GM18498 (cell line): Measurements from ENCODE around the gene NPAS3.

Experiments used
- ATAC-seq: cut with Tn5 transposase; IDR thresholded peaks from one replicate; pipeline ENCODE4 v1.9.1; 2021; ENCODE audit warnings: mild to moderate bottlenecking, moderate library complexity; ENCODE audit not compliant: unreplicated experiment

Gene NPAS3

DNA sequence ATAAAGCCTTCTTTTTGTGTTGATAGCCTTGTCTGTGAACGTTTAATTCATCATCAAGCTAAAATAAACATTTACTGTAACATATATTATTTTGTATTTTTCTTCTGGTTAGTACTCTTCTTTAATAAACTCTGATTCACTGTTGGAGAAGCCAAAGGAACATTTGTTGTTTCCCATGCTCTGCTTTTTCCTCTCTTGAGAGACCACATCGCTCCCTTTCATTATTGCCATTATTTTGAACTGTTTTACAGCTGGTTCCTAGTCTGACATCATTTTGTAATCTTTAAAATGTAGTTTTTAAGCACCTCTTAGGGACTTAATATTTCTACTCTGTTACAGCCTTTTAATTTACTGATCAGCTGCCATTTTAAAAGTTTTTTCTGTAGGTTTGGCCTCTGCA is 301.8 kb downstream of the NPAS3 start:
- ATAC-seq: no peak

DNA sequence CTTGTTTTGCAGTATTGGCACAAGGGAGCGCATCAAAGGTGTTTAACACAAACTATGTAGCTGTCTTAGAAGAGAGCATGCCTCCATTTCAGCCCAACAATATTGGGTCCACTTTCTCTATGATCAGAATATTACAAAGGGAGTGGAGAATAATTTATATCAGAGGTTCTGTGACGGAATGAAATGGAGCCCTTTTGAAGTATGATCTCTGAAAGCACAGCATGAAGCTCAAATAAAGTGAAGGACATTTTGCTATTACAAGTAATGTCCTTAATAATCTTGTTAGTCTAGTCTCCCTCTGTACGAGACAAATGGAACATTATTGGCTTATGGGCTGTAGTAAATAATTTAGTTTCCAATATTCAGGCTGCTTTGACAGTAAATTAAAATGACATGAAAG is 302.7 kb downstream of the NPAS3 start:
- ATAC-seq: no peak

DNA sequence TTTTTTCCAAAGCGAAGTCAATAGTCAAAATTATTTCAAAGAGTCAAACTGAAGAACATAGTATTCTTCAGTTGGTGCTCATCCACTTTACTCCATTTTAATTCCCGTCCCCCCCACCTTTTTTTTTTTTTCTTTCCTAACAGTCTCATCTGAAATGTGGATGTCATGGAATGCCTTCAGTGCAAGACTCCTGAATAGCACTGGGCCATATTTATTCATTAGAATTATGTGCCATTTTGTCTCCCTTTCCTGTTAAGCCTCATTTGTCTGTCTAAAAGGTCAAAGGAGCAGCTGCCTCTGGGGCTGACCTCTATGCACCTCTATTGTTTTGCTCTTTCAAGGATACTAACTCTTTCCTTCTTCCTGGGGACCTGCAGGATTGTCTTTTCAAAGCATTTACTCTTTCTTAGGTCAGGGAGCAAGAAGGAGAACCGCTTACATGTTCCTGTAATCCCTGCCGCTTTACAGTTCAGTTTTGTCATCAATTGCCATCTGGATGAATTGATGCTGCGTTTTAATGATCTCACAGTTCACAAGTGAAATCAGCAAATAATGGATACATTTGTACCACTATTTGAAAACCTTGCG is 310.6 kb downstream of the NPAS3 start:
- no peak for ATAC-seq

DNA sequence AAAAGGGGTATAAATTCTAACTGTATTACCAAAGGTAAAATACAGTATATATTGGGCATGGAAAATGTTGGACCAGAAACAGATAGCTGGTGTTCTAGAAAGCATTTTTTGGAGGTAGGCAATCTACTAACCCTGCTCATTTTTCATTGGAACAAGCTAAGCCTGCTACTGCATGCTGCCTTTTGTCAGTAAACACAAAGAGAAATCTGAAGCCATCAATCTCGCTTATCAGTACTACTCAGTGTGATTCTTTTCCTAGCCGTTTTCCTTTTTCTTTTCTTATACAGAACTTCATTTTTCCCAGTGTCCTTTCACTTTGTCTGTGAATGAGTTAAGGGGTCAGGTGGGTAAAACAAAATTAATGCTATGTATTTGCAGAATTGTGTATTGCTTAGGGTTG is 312.3 kb downstream of the NPAS3 start:
- no peak for ATAC-seq

DNA sequence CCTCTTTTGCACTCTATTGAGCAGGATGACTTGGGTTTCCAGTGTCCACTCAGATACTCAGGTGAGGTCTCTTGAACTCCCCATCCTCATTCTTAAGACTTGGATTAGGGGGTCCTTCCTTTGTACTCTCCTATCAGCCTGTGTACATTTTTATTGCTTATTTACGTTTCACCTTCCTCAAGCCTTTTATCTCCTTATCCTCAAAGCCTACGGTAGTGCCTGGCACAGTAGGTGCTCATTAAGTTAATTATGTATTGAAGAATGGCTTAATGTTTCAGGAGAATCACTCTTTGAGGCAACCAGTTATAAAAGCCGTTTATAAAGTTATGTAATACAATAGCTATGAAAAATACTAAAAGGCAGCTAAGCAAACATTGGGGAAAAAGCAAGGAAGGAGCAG is 315.7 kb downstream of the NPAS3 start:
- no peak for ATAC-seq

DNA sequence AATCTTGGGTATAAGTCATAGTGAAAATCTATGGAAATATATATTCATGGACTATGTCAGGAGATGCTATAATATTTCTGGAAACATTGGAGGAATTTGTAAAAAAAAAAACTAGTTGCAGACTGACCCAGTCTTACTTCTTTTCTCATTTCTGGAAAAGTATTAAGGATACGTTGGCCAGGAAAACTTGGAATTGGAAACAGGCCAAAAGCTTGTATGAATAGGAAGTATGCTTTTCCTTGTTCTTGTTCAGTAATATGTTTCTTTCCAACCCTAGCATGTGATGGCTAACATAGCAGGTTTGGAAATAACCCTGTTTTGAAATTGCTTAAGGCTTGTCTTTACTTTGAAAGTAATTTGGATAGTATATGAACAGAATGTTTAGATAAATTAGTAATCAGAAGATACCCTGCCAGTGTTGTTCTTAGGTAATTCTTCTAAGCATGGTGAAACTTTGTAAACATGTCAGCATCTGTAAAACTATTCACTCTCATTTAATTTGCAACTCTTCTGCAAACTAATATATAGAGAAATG is 316.2 kb downstream of the NPAS3 start:
- no peak for ATAC-seq

DNA sequence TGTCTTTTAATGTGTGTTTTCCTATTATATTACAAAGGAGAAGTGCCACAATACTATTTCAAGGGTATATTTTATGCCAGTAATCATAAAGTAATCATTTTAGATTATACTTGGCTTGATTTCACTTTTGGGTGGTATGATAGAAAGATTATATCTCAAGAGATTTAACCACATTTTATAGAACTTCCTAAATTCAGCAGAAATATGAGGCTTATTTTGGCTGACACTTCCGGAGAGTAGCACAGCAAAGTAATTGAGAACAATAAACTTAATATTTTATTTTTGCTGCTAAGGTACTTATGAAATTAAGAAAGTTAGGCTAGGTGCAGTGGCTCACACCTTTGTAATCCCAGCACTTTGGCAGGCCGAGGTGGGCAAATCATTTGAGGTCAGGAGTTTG is 319.1 kb downstream of the NPAS3 start:
- ATAC-seq: no peak

DNA sequence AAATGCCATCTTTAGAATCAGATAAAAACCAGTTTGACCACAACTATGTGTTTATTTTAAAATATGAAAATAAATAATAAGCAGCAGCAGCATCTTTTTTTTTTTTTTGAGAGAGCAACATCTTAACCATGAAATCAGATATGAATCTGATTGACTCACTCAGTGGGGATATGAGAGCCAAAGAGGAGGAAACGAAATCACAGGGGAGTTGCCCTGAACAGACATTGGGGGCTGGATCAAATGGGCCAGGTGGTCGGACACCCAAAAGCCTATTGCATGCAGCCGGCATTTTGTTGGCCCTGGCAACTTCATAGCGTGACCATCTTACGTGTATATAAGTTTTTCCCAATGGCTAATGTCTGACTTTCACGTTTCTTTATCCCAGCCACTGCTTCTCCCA is 321.1 kb downstream of the NPAS3 start:
- no peak for ATAC-seq

DNA sequence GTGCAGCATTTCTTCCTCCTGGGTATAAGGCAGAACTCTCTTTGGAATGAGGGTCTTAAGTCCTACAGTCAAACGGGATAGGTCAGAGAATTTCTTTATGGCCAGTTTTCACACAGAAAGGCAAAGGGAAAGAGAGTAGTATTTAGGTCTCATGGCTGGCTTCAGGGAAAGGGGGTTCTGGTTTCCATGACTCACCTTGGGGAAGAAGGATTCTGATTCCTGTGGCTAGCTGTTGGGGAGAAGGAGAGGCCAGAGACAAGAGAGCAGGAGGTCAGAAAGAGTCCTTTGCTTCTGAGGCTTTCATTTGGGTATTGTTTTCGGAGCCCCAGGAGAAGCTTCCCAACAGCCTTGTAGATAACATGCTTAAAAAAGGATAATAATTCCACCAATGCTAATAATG is 332.5 kb downstream of the NPAS3 start:
- ATAC-seq: no peak

DNA sequence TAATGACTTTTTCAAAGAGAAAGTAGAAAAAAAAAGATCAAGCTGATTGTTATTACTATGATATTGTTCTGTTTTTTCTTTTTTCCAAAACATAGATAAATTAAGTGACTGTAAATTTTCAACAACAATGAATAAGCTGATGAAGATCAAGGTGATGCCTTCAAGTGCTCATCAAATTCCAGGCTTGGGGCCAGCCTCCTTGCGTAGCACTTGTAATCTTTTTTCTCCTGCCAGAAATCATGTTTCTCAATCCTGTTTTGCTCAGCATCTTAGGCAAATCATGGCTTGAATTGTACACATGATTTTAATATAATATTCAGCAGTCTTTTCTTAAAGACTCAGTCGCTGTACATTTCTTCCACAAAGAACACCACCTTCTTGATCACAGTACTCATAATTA is 333.2 kb downstream of the NPAS3 start:
- ATAC-seq: no peak

DNA sequence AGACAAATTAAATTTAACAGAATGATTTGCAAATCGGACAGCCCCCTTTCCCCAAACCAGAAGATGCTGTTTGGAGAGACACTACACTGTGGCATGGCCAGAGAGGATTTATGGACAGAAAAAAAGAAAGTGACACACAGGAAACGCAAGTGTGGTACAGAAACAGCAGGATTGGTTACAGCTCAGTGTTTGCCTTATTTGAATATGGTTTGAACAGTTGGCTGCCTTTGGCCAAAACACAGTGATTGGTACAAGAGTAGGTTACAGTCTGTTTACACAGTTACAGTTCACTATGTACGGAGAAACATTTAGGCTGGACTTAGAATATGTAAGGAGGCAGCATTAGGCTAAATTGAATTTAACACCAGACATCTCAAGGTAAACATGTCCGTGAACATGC is 335.3 kb downstream of the NPAS3 start:
- no peak for ATAC-seq

DNA sequence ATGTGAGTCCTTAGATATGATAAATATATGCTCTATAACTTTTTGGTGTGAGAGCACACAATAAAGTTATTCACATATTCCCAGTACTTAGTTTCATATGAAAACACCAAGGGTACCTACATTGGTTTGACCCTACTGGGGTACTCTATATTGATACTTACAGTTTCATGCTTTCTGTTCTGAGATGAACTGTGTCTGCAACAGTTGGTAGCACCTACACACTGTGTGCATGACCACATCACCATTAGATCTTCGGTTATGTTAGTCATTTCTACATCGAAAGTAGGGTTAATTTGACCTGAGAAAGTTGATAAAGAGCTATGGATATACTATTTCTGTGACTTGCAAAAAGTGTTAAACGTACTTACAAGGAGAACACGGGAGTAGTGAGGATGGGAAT is 337.2 kb downstream of the NPAS3 start:
- no peak for ATAC-seq

DNA sequence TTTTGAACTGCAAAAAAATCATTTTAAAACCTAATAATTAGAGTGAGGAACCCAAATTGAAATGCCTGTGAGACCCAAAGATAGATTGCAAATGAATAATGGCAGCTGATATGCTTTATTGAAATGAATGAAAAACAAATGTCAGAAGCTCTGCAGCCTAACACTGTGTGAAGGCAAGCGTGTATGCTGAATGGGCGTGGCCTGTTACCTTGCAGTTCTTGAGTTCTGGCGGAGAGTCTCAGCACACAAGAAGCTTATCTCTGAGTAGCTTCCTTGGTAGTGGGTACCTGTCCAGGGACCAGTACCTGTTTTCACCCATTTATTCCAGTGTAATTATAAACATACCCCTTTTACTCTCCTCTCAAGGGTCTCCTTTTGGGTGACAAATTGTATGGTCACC is 341.2 kb downstream of the NPAS3 start:
- ATAC-seq: no peak

DNA sequence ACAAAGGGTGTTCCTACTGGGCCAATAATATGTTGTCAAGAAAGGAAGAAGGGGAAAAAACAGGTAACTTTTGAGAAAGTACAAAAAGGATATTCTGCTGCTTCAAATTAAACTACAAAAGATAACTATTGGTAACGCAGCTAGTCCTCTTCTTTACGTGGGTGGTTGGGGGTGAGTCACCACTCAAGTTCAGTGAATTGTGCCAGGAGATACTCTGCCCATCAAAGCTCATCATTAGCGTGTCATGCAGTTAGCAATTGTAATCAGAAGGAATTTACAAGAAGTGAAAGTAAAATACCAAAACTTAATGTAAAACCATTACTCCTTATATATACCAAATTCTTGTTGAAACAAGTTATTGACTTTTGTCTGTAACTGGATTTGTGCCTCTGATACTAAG is 342.0 kb downstream of the NPAS3 start:
- no peak for ATAC-seq

DNA sequence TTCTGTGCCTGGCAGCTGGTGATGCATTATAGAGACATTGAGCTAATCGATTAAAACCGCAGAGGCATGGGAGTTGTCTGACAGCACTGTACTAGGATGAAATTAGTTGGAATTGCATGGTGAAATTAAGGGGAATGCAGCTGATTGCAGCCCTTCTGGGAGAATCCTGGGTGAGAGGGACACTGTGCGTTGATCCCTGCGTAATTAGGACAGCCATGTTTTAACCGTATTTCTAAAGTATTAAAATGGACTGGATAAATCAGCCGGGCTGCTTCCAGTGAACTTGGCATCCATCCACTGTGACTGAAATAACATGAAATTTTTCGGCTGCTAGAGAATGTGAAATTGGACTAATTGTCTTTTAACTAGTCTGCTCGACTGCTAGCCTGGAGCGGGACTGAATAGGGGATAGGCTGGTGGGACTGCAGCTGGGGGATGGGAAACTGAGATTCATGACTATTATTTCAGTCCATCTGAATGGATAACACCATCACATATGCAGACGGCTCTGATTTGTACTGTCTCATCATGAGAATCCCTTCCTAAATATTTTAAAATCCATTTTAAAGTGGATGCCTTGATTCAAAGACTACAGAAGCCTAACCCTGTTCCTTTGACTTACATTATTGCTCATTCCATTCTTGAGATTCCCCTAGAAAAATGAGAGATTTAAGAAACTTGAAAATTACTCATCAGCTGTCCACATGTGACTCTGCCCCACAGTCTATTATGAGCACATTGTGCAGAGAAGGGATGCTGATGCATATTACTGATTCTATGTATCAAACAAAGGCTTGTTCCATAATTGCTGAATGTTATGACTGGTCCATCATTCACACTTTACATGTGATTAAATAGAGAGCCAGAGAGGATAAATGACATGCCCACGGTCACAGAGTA is 343.9 kb downstream of the NPAS3 start:
- no peak for ATAC-seq

DNA sequence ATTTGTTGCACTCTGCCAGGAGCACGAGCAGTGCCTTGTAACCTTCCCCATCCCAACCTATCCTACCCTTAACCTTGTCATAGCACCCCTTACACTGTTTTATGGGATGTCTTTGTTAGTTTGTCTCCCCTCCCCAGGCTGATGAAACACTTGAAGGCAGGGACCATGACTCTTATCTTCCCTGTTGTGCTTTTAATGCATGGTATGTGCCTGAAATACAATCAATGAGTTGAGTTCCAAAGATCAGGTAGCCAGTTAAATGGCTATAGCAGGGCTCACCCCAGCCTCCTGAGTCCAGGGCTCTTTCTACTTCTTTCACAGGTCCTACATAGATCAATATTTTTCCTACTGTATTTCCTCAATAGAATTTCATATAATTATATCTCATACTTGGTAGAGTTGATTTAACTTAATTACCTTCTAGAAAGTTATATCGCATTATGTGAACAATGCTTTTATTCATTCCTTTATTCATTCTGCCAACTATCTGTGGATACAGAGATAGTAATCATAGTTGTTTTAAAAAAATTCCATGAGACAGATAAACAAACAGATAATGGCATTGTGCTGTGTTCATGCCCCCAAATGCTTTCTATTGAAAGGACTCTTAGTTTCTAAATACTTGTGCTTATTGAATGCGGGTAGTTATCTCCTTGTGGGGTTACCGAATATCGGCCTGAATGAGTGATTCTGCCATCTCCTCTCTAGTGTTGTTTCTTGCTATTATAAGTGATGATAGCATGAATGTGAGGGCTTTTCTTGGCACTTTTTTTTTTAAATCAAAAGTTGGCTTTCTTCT is 347.4 kb downstream of the NPAS3 start:
- no peak for ATAC-seq

DNA sequence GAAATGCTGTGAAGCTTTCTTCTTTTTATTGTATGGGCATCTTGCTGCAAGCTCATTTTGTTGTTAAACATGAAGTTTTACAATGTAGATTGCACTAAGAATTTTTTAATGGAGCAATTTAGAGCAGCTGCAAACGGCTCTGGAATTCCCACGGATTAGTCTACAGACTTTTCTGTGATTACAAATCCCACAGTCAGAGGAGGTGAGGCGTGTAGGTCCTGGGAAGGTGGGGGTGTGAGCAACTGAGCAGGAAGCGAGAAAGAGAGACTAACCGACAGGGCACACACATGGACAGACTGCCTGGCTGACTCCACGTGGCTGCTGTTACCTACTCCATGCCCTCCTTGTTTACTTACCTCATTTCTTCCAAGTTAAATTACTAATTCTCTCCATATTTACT is 348.5 kb downstream of the NPAS3 start:
- ATAC-seq: no peak

DNA sequence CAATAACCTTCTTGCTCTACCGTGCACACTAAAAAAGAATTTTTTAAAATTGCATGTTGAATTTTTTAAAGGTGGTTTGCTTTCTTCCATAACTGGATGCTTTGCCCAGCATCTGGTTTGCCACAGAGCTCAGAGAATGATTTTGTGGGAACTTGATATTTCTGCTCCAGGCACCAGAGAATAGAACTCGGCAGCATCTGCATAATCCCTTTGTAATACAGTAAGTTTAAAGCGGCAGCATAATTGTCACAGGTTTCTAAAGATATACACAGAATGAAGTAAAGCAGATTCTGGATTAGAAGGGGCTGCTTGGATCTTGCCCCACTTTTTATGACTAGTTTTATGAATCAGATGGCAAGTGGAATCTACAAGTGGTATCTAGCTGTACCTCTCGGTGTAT is 352.0 kb downstream of the NPAS3 start:
- no peak for ATAC-seq

DNA sequence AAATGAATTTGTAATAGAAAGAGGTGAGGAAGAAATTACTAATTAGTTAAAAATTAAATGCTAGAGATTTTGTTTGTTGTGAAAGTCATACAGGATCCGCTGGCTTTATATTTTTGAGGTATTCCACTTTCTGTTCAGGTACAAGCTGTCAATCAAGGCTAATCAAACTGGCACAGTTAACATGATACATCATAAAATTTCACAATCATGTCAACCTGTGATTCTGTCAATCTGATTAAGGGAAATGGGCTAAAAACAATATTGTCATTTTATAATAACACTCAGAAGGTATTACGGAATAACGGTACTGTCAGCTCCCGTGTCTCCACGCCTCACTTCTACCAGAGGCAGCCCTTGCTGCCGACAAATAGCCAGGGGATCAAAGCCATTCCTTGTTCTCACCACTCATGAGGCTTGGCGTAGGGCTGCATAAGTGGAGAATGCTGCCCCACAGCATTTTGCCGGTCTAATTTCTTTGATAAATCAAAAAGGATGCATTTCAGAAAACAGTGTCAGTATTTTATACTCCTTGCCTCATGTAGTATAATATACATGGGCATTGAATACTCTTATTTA is 352.9 kb downstream of the NPAS3 start:
- ATAC-seq: no peak

DNA sequence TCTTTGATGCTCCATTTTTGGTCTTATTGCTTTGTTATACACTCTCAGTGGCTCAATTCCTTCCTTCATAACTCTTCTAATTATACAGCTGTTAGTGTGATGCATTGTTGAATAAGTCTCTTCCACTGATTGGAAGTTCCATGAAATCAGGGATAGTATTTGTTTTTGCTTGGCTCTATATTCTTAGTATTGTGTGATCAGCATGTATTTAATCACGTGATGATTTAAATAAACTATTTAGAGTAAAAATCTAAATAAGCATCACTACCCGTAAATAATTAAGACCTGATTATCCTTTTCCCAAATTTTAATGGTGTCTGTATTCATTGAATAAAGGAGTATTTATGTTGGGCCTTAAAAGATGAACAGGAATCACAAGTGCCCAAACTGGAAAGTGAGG is 355.7 kb downstream of the NPAS3 start:
- no peak for ATAC-seq

DNA sequence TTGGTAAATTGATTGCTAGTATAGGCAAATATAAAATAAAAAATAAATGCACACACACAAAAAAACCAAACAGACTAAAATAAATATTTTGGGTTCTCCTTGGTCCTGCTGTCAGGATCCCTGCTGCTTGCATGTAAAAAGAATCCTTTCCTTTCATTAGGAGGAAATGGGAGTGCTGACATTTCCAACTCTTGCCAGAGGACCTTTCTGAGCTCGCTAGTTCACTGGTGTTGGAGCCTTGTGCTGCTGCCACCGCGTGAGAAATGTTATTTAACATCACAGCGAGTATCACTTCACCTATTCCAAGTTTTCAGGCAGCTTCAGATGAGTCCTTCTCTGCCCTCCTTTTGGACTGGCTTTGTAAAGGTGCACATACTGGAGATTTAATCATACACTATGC is 358.9 kb downstream of the NPAS3 start:
- ATAC-seq: no peak
